Amygdala (tissue), 56 donors: ENCODE measurements around the gene NNAT.

Source experiments
- DNase-seq, 56 donors: peaks; one replicate each; lab custom pipeline; 2025; lab: John Stamatoyannopoulos, UW

The NNAT gene

GRCh38 chr20:37564388-37565133 lies 43.5 kb downstream of the NNAT start:
- DNase-seq, result peak in 24 of 56 donors; percentile 3 to 55 (median 10)

GRCh38 chr20:37565134-37565811 lies 44.2 kb downstream of the NNAT start:
- DNase-seq, result no peak

- DNase-seq, result no peak
These were observed 45.7 kb downstream of the NNAT start for GRCh38 chr20:37566590-37567330.

GRCh38 chr20:37567331-37567665 lies 46.2 kb downstream of the NNAT start:
- no peak for DNase-seq

GRCh38 chr20:37567671-37568588 lies 46.9 kb downstream of the NNAT start:
- no peak for DNase-seq

- no peak for DNase-seq
These were observed 49.4 kb downstream of the NNAT start for GRCh38 chr20:37570419-37570818.

- no peak for DNase-seq
These were observed 50.0 kb downstream of the NNAT start for GRCh38 chr20:37571033-37571432.
